ENCODE data around the gene MICALL1. TPM values are rescaled to one million over a fixed set of nuclear protein-coding genes. Genes with fewer than 3 reads are reported as not detected.

Gene MICALL1
- total and polyA plus RNA-seq, 2 of the 4 experiments (the other 2 are of a cell fraction) = 12.4 to 22.3 TPM

DNA sequence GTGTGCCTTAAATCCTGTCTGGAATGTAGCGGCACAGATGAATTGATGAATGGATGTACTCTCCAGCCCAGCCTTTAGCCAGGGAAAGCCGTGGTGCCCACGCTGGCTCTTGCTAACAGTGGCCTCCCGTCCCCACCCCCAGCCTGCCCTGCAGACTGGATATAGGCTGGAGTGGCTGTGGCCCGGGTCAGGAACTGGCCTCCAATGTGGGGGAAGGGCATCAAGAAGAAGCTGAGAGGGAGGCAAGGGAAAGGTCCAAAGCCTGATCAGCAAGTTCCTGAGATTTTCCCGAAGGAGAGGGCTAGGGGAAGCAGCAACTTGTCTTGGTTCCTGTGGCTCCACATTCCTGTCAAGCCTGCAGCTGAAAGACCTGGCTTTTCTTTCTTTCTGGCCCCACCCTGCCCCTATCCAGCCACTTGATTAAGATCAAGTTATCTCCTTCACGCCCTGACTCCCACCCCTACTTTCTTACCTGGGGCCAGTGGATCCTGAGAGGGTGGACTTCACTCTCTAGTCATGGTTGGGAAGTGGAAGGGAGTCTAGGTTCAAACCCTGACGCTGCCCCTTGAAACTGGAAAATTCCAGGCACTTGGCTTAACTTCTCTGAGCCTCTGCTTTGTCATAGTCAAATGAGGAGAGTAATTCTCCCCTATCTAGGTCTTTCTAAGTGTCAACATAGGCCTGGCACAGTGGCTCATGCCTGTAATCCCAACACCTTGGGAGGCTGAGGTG lies 11.0 kb upstream of the MICALL1 start:
- H2AFZ ChIP-seq (replicated peaks; ENCODE audit: low read length, poor library complexity) = no peak overlapping the region
- no peak overlapping the region for H3K4me3 ChIP-seq (ENCODE audit: insufficient read depth, low read depth, low read length)
- H4K20me1 ChIP-seq (ENCODE audit: insufficient read depth, low read length) = 0 out of 2 replicates have a peak, but pooled peaks cover 3% of the 10 kb centered on the region
- no peak overlapping the region for H4K91ac ChIP-seq (ENCODE audit: insufficient read depth, low read depth, low read length)
- H3K18ac ChIP-seq (ENCODE audit: low read depth, low read length) = no peak overlapping the region
- peak overlapping the region; percentile 33 for H2AK9ac ChIP-seq (replicated peaks; ENCODE audit: low read depth, low read length, poor library complexity)
- H3K9me3 ChIP-seq (ENCODE audit: control insufficient read depth, insufficient read depth, low read length) = no peaks in the 10 kb centered on the region
- no peak overlapping the region for H4K8ac ChIP-seq (ENCODE audit: low read depth in 2 of 2, low read length in 2 of 2)
- H2BK15ac ChIP-seq (ENCODE audit: low read depth, low read length) = no peak overlapping the region
- H3K36me3 ChIP-seq (ENCODE audit: control insufficient read depth, insufficient read depth, low read length) = peaks cover 7% of the 10 kb centered on the region; the same call in 1 of the 2 replicates
- H3K27ac ChIP-seq (ENCODE audit: insufficient read depth, low read length) = no peak overlapping the region
- no peaks in the 10 kb centered on the region for H3K27me3 ChIP-seq (ENCODE audit: control insufficient read depth, insufficient read depth, low read length)
- ChIA-PET CTCF (no interaction called here), POLR2A (ENCODE audit: unreplicated experiment) (no interaction called here)
- no peak overlapping the region for H3K23ac ChIP-seq (ENCODE audit: low read depth, low read length)
- intact Hi-C loops (cut with micrococcal nuclease) = no loop called here
- in situ Hi-C loops (cut with MboI; ENCODE audit: low sequenced_read_pairs) = no loop called here
- DNase-seq (no peak), ATAC-seq (ENCODE audit: low read depth) (no peak)
- TF ChIP-seq MAFK (IDR thresholded peaks at IDR 0.05; ENCODE audit: low read depth, low read length) (no peak), FOS (IDR thresholded peaks at IDR 0.05; ENCODE audit: low read depth, low read length) (no peak), RFX5 (IDR thresholded peaks at IDR 0.05; ENCODE audit: low read depth, low read length) (no peak)
- H3K9ac ChIP-seq (ENCODE audit: low read depth, low read length) = no peak overlapping the region
- no peak overlapping the region for H4K5ac ChIP-seq (ENCODE audit: low read depth, low read length)
- H3K4me1 ChIP-seq (ENCODE audit: control insufficient read depth, insufficient read depth, low read length) = peaks cover 24% of the 10 kb centered on the region
- H2AK5ac ChIP-seq (ENCODE audit: low read depth, low read length) = 0 out of 2 replicates have a peak overlapping the region, but pooled peaks have one; percentile 23
- H3K4me2 ChIP-seq (ENCODE audit: low read depth, low read length) = no peak overlapping the region
- no peak overlapping the region for H3K4ac ChIP-seq (ENCODE audit: low read depth, low read length)
- no peak overlapping the region for H3K56ac ChIP-seq (ENCODE audit: extremely low read depth, insufficient read depth, low read length)
- H2BK20ac ChIP-seq (ENCODE audit: low read depth, low read length) = no peak overlapping the region
- dilution Hi-C loops (cut with HindIII; ENCODE audit: low sequenced_read_pairs, unreplicated experiment) = no loop called here
- no peak overlapping the region for H3K14ac ChIP-seq (replicated peaks; ENCODE audit: low read depth, low read length)
- H2BK5ac ChIP-seq (ENCODE audit: low read depth, low read length, poor library complexity, severe bottlenecking) = no peak overlapping the region
- H2BK120ac ChIP-seq (ENCODE audit: low read depth, low read length) = no peak overlapping the region
- no peaks in the 10 kb centered on the region for H3K9me1 ChIP-seq (ENCODE audit: insufficient read depth, low read length)
- no CpG with 5 or more reads among the region's 8 CpGs for WGBS, 2 experiments (ENCODE audit: extremely low coverage in 2 of 2, insufficient read length in 1 of 2)
- H3K79me1 ChIP-seq (ENCODE audit: low read depth in 1 of 2, low read length in 2 of 2) = peaks cover 0 to 16% of the 10 kb centered on the region in 2 experiments; a peak in 1 of 4 replicates
- BruUV-seq (replicated peaks) = no TSS peak
